NCI-H510A (cell line): ENCODE results near the gene MS4A2.
"Not testable (repeated sequence)": the region's sequence is repeated elsewhere in the genome, so short reads cannot be mapped to it uniquely, and the experiment has no call there.

Source experiments
- DNase-seq: peaks from one replicate; lab custom pipeline; 2025; lab: John Stamatoyannopoulos, UW

MS4A2 gene

DNA sequence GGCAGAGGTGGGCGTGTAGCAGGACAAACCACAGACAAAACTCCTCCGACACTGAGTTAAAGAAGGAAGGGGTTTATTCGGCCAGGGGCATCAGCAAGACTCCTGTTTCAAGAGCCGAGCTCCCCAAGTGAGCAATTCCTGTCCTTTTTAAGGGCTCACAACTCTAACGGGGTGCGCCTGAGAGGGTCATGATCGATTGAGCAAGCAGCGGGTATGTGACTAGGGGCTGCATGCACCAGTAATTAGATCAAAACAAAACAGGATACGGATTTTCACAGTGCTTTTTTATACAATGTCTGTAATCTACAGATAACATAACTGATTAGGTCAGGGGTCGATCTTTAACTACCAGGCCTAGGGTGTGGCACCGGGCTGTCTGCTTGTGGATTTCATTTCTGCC is 12.9 kb downstream of the MS4A2 start:
- DNase-seq: not testable (repeated sequence)

DNA sequence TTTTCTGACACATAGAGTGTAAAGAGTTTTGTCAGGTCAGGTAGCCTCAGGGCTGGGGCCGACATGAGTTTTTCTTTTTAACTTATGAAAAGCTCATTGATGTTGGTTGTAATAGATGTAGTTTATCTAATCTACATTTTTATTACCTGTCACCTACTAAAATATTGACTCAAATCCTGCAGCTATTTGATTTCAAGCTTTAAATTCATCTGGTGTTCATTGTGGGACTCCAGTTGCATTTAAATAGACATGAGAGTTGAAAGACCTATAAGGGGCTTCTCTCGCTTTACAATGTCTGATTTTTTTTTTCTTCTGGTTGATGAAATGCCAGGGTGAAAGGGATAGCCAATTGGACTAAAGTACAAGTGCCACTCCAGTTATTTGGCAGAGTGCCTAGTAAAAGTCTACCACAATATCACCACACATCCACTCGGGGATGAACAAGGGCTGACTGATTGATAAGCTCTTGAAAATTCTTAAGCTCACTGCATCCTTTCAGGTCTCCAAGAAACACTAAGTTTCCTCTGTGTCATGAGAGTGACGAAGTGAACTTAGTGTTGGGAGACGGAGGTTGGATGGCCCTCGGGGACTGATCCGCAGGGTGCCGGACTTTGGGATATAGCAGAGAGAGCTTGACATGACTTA is 16.1 kb downstream of the MS4A2 start:
- DNase-seq: not testable (repeated sequence)

DNA sequence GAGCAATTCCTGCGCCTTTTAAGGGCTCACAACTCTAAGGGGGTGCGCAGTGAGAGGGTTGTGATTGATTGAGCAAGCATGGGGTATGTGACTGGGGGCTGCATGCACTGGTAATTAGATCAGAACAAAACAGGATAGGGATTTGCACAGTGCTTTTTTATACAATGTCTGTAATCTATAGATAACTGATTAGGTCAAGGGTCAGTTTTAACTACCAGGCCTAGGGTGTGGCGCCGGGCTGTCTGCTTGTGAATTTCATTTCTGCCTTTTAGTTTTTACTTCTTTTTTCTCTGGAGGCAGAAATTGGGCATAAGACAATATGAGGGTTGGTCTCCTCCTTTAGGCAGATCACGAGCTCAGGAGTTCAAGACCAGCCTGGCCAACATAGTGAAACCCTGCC is 20.2 kb downstream of the MS4A2 start:
- DNase-seq: not testable (repeated sequence)

DNA sequence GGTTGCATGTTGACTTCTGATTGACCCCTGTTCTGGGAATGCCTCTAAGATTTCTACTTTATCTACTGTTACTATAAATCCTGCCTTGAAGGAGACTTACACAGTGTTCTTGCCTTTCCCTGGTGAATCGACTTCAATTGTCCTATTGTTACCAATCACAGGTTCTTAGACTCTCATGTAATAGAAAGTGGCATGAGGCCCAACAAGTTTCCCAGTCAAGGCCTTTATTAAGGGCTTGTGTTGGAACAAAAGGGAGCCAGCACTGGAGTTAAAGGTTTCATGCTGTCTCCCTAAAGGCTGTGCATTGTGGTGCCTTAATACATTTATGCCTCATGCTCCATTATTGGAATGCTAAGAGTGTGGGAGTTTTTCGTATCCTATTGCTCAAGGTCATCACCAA is 23.3 kb downstream of the MS4A2 start:
- no peak for DNase-seq

DNA sequence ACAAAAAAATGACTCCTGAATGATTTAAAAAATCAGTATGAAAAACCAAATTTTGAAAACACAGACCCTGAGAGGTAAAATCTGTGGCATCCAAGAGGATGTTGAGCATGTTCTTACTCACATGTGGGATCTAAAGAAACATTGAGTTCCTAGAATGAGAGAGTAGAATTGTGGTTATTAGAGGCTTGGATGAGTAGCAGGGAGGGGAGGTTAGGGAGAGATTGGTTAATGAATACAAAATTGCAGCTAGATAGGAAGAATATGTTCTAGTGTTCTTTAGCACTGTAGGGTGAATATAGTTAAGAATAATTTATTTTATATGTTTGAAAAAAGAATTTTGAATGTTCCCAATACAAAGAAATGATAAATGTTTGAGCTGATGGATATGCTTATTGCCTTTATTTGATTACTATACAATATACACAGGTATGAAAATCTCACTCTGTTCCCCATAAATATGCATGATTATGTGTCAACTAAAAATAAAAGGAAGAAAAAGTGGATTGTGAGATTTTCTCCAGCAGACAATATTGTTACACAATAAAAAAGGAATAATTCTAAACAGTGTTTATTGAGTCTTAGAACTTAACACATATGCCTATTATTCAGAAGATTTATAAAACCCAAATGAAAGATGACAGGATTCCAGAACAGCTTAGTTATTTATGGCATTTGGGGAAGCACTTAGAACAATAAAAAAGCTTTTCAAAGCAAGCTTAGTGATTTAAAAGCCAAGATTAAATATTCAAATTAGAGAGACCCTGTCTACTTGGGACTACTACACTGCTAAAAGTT is 28.7 kb downstream of the MS4A2 start:
- no peak for DNase-seq

DNA sequence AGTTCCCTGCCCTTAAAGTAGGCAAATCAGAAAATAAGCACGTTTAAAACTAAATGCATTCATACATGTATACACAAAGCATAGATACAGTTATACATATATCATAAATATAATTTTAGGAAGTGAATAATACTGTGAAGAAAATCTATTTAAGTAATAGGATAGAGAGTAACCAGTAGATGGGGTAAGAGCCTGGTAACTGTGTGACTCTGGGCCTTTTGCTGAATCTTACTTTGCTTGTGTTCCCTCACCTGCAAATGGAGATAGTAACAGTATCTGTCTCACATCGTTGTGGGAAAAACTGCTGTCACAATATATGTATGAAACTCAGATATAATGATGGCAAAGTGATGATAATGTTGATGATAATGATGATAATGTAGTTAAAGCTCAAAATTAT is 29.9 kb downstream of the MS4A2 start:
- no peak for DNase-seq

DNA sequence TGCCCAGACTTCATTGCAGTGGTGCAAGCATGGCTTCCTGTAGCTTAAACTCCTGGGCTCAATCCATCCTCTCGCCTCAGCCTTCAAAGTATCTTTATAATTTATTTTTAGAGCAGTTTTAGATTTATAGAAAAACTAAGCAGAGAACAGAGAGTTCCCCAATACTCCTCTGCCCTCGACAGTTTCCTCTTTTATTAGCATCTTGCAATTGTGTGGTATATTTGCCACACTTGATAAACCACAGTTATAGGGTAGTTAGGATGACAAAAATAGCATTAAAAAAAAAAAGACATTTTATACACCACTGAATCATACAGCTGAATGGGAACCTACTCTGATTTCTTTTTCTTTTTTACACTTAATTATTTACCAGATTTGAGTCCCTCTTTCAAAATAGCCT is 31.2 kb downstream of the MS4A2 start:
- DNase-seq: no peak

DNA sequence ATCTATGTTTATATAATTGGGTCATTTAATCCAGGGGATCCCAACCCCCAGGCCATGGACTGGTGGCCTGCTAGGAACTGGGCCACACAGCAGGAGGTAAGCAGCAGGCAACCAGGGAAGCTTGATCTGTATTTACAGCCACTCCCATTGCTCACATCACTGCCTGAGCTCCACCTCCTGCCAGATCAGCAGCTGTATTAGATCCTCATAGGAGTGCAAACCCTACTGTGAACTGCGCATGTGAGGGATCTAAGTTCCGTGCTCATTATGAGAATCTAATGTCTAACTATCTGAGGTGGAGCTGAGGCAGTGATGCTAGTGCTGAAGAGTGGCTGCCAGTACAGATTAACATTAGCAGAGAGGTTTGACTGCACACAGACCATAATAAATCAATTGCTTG is 32.8 kb downstream of the MS4A2 start:
- DNase-seq: no peak

DNA sequence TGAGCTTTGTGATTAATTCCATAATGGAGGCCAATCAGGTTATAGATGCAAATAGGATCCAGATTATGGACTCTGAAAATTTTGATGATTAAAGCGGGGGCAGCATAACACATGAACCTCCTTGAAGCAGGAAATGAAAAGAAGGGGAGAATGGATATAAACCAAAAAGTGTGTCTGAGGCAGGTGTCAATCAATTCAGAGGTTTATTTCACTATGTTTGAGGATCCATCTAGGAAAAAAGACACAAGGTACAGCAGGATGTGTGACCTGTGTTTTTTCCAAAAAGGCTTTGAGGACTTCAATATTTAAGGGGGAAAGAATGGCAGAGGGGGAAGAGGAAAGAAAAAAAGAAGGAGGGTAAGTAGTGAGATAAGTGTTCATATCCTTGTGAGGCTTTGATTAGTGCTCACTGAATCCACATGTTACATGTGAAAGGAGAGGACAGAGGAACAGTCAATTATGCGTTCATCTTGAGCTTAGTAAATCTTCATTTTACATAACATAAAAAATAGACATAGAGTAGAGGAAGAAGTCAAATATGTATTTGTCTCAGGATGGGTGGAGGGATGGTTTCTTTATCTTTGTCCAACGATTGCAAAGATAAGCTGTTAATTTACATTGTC is 34.1 kb downstream of the MS4A2 start:
- no peak for DNase-seq

DNA sequence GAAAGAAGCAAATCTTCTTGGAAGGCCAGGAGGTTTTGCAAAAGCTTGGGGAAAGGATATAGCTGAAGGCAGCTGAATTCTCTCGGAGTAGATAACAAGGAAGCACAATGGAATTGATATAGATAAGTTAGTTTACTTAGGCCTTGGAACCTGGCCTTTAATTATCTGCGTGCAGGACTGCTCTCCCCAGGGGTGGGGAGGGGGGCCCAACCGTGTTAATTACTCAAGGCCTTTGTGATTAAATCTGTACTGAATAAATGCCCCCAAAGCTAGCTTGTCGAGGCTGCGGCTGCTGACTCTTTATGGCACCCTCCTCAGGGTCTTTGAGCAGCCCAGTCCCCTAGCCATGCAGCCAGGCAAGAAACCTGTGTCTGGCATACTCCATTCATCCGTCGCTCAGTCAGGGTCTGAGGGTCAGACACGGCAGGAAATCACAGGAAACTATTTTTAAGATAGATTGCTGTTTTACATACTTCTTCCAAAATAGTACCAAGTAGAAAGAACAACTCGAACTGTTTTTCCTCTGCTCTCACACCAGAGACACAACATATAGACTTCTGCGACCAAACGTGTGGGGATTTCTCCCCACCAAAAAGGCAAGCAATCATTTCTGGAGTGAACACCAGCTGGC is 36.5 kb downstream of the MS4A2 start:
- DNase-seq: no peak

DNA sequence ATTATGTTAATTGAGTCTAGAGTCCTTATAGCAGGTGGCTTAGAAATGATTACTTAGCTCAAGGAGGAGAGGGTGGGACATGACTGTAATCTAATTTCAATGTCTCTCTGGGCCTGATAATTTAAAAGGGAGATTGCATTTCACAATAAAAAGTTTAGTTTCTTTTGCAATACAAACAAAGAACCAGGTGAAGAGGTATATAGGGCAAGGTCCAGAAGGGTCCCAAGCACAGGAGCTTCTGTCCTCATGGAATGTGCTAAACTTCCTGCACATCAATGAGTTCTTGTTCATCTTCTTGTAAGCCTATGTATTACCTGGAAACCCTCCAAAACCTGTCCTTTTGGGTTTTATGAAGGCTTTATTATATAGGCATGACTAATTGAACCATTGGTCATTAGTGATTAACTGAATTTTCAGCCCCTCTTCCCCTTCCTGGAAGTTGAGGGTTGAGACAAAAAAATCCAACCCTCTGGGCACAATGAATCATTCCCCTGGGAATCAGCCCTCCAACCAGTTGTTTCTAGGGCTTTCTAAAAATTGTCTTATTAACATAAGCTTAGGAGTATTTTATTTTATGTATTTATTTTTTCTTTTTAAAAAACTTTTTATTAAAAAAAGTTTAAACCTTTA is 37.6 kb downstream of the MS4A2 start:
- DNase-seq: no peak

DNA sequence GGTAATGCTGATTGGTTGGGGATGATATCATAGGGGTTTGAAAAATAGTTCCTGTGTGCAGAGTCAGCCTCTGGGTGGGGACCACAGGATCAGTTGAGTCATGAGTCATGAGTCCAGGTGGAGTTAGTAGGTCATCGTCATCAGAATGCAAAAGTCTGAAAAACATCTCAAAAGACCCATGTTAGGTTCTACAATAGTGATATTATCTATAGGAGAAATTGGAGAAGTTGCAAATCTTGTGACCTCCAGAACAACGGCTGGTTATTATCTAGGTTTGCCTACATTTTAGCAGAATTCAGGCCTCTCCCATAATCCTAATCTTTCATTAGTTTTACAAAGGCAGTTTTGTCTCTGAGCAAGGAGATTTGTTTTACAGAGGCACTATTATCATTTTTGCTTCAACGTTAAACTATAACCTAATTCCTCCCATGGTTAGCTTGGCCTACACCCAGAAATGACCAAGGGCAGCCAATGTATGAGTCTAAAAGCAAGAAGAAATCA is 38.9 kb downstream of the MS4A2 start:
- DNase-seq: no peak

DNA sequence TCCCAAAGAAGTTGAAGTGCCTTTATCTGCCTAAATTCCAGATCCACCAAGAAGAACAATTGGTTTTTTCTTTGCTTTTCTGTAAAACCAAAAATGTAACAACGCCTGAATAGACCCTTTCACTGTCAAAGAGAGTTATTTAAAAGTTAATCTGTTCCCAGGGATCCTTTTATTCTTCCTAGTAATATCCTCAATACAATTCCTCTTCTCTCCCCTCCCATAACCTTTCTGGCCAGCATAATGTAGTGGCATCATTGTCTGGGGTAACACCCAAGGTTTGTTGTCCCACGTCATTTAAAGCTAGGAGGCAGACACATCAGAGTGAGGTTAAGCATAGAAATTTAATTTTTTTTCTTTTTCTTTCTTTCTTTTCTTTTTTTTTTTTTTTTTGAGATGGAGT is 39.9 kb downstream of the MS4A2 start:
- DNase-seq: no peak

DNA sequence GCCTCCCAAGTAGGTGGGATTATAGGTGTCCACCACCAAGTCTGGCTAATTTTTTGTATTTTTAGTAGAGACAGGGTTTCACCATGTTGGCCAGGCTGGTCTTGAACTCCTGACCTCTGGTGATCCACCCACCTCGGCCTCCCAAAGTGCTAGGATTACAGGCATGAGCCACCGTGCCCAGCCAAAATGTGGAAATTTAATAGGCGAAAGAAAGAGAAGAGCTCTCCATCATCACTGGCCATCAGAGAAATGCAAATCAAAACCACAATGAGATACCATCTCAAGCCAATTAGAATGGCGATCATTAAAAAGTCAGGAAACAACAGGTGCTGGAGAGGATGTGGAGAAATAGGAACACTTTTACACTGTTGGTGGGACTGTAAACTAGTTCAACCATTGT is 40.4 kb downstream of the MS4A2 start:
- not testable (repeated sequence) for DNase-seq

DNA sequence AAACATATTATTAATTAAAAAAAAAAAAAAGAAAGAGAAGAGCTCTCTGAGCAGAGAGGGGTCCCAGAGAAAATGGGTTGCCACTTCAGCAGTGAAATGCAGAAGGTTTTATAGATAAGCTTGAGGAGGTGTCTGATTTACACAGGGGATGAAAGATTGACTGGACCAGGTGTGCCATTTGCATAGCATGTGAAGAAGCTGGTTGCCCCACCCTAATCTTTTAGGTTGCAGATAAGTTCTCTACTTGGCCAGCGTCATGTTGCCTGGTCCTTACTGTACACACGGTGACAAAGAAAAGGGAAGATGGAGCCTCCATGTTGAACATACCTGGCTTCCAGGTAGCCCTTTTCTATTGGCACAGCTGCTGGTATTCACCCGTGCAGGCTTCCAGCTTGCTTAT is 41.4 kb downstream of the MS4A2 start:
- DNase-seq: no peak

DNA sequence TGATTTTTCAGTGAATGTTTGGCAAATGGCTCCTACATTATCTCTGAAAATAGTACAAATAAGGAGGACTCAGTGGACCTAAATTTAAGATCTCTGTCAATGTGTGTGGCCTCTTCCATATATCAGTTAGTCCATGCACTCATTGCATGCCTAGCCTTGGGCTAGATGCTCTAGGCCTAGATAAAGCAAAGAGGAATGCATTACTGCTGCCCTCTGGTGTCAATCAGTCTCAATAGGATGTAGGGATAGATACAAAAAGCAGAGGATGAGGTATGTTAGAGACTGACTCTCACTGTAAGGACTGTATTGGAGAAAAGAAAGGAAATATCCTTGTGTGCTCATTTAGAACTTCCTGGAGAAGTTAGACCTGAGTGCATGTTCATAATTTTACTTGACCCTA is 42.0 kb downstream of the MS4A2 start:
- DNase-seq: no peak

DNA sequence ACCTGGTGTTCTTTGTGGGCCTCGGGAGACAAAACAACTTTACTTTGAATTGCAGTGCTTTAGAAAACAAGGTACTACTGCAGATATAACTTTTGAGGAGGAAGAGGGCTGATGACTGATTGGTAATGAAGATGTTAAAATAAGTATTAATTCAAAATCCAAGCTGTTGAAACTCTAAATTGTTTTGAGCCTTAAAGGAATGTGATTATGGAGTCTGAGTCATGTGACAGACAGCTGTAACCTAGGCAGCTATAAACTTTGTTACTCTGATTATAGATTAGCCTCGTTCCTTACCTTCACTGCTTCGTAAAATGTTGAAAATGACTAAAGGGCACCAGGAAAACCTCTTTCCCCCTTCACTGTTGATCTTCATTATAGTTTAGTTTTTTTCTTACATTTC is 43.4 kb downstream of the MS4A2 start:
- no peak for DNase-seq

DNA sequence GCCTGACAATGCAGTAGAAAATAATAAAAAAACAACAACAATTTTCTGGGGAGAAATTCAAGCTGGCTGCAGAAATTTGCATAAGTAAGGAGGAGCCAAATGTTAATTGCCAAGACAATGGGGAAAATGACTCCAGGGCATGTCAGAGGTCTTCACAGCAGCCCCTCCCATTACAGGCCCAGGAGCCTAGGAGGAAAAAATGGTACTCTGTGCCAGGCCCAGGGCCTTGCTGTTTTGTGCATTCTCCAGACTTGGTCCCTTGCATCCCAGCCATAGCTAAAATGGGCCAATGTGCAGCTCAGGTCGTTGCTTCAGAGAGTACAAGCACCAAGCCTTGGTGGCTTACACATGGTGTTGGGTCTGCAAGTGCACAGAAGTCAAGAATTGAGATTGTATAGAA is 45.5 kb downstream of the MS4A2 start:
- DNase-seq: no peak

DNA sequence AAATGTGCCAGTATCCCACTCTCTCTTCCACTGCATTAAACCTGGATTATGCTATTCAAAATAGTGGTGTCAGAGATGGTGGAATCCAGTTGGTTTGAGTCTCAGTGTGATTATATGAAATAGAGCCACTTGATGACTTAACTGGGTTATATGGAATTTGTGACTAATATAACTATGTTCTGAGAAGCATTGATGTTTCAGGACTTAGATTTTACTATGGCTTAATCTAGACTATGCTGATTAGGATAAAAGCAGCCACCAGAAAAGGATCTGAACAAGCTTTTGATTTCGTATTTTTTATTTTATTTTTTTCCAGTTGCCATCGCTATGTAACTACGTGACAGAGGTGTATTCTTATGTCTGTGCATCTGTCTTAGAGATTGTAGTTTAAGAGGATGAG is 55.3 kb downstream of the MS4A2 start:
- DNase-seq: no peak

DNA sequence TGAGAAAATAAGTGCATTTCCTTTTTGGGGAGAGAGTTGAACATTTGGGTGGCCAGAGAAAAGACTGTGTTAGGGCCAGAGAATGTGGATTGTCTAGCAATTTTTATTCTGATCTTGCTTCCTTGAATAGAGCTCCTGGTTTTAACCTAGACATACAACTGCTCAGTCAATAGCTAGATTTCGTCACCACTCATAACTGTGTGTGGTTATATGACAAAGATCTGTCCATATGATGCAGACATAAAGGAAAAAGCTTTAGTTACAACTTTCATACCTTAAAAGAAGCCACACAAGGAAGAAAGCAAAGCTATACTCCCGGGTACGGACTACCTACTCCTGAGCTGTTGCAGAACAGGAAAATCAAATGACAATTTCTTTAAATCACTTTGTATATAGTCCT is 57.2 kb downstream of the MS4A2 start:
- no peak for DNase-seq
